ENCODE results near the gene SLC43A2.

The SLC43A2 gene

DNA sequence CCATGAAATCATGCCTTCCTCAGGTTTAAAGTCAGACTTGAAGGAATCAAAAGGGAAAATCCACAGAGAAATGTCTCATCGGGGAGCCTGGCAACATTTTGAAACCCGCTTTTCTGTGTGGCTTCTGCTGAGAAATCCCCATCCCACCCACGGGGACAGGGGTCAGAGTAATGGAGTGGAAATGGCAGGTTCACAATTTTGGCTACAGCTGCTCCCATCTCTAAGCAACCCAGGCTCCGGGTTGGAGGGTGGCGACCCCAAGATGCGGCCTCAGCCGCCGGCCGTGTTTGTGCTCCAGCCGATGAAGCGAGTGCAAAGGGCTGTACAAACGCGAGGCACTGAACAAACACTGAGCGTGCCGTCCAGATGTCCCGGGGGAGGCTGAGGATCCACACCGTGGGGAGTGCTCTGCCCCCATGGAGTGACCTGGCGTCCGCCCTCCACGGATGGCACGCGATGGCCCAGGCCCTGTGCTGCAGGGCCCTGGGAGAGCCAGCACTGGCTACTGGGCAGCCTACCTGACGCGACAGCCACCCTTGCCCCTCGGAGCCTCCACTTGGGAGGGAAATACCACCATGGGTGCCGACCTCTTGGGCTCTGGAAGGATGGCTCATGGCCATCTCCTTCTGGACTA, 22.2 kb downstream of the SLC43A2 start:
- Histone ChIP-seq H3K4me2 (ENCODE audit: low read length) (no peak overlapping the region), H3K36me3 (ENCODE audit: control insufficient read depth, insufficient read depth, low read length) (no peaks in the 10 kb centered on the region), H3K9ac (no peak overlapping the region), H3K79me2 (peaks cover 5% of the 10 kb centered on the region), H2AFZ (no peak overlapping the region), H3K4me1 (peaks cover 7% of the 10 kb centered on the region), H3K27ac (peak overlapping the region; percentile 59), H3K27me3 (ENCODE audit: control insufficient read depth, insufficient read depth, low read length) (no peaks in the 10 kb centered on the region), H3K4me3 (ENCODE audit: low read depth, low read length) (no peak overlapping the region), H3K9me3 (ENCODE audit: control insufficient read depth, low read length) (no peaks in the 10 kb centered on the region)
- TF ChIP-seq, protein P1, sequence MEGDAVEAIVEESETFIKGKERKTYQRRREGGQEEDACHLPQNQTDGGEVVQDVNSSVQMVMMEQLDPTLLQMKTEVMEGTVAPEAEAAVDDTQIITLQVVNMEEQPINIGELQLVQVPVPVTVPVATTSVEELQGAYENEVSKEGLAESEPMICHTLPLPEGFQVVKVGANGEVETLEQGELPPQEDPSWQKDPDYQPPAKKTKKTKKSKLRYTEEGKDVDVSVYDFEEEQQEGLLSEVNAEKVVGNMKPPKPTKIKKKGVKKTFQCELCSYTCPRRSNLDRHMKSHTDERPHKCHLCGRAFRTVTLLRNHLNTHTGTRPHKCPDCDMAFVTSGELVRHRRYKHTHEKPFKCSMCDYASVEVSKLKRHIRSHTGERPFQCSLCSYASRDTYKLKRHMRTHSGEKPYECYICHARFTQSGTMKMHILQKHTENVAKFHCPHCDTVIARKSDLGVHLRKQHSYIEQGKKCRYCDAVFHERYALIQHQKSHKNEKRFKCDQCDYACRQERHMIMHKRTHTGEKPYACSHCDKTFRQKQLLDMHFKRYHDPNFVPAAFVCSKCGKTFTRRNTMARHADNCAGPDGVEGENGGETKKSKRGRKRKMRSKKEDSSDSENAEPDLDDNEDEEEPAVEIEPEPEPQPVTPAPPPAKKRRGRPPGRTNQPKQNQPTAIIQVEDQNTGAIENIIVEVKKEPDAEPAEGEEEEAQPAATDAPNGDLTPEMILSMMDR (IDR thresholded peaks at IDR 0.05) = no peak

DNA sequence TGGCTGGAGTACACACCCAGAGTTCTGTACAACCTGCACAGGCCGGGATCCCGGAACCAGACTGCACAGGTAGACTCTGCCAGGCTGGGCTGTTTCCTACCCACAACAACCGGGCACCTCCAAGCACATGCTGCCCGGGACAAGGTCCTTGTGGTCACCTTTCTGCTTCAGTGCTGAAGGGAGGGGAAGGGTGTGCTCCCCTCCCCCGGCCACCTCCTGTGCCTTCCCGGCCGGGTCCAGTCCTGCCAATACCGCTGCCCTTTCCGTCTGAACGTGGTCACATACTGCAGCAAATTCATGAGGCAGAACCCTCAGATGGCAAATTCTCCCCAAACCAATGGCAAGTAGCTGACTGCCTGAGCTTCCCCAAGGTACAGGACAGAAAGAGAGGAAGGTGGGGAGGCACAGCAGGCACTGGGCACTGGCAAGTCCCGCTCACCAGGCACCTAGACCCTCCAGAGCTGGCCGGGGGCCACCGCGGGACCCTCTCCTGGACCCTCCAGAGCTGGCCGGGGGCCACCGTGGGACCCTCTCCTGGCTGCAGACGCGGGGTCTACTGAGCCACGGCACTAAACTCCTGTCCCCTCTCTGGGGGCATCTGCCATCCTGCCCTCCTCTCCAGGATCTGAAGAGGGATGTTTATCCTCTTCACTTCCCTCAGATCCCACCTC, 22.8 kb downstream of the SLC43A2 start:
- Histone ChIP-seq H3K4me1 (peaks cover 7% of the 10 kb centered on the region), H3K4me3 (ENCODE audit: low read depth, low read length) (no peak overlapping the region), H3K79me2 (peaks cover 5% of the 10 kb centered on the region), H3K36me3 (ENCODE audit: control insufficient read depth, insufficient read depth, low read length) (no peaks in the 10 kb centered on the region), H3K9me3 (ENCODE audit: control insufficient read depth, low read length) (no peaks in the 10 kb centered on the region), H3K27ac (peak overlapping the region; percentile 59), H3K9ac (no peak overlapping the region), H2AFZ (peak overlapping the region; percentile 63), H3K4me2 (ENCODE audit: low read length) (no peak overlapping the region), H3K27me3 (ENCODE audit: control insufficient read depth, insufficient read depth, low read length) (no peaks in the 10 kb centered on the region)
- TF ChIP-seq, protein P1 (IDR thresholded peaks at IDR 0.05) = no peak

DNA sequence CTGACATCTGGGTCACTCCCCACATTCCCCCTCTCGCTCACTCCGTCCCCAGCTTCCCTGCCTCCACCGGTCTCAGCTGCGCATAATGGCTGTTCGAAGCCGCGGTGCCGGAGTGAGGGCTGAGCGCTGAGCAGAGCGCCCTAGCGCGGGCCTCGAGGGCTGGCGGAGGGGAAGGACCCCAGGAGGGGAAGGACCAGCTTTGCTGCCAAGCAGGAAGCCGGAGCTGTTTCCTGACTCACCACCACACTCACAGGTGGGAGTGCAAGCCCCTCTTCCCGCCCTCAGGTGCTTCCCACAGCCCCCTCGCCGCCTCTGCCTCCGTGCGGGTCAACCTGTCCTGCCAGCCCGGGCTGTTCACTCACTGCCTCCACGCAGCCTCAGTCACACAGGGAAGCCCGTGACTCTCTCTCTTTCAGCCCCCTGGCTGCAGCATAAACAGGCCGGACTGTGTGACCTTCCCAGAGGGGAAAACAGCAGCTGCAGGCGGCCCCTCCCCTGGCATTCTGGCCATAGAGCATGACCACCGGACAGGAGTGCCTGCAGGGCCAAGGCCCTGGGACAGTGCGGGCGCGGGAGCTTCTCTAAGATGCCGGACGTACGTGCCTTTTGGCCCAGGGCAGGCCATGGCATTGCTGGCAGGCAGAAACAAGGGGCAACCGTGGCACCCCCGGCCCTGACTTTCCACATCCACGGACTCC, 23.7 kb downstream of the SLC43A2 start:
- Histone ChIP-seq H3K4me3 (ENCODE audit: low read depth, low read length) (no peak overlapping the region), H3K27me3 (ENCODE audit: control insufficient read depth, insufficient read depth, low read length) (no peaks in the 10 kb centered on the region), H3K27ac (peak overlapping the region; percentile 59), H3K9me3 (ENCODE audit: control insufficient read depth, low read length) (no peaks in the 10 kb centered on the region), H2AFZ (peak overlapping the region; percentile 85), H3K36me3 (ENCODE audit: control insufficient read depth, insufficient read depth, low read length) (no peaks in the 10 kb centered on the region), H3K79me2 (peaks cover 5% of the 10 kb centered on the region), H3K9ac (no peak overlapping the region), H3K4me1 (peaks cover 7% of the 10 kb centered on the region), H3K4me2 (ENCODE audit: low read length) (no peak overlapping the region)
- TF ChIP-seq, protein P1 (IDR thresholded peaks at IDR 0.05) = peak; percentile 11

DNA sequence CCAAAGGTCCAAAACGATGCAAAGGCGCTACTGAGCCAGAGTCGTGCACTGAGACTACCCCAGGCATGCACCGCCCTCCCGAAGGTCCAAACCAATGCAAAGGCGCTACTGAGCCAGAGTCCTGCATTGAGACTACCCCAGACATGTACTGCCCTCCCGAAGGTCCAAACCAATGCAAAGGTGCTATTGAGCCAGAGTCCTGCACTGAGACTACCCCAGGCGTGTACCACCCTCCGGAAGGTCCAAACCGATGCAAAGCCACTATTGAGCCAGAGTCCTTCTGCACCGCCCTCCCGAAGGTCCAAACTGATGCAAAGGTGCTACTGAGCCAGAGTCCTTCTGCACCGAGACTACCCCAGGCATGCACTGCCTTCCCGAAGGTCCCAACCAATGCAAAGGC, 27.1 kb downstream of the SLC43A2 start:
- Histone ChIP-seq H3K4me3 (ENCODE audit: low read depth, low read length) (no peak overlapping the region), H3K9ac (no peak overlapping the region), H3K79me2 (peaks cover 5% of the 10 kb centered on the region), H2AFZ (no peak overlapping the region), H3K4me1 (peaks cover 7% of the 10 kb centered on the region), H3K27ac (no peak overlapping the region), H3K4me2 (ENCODE audit: low read length) (no peak overlapping the region), H3K9me3 (ENCODE audit: control insufficient read depth, low read length) (no peaks in the 10 kb centered on the region), H3K36me3 (ENCODE audit: control insufficient read depth, insufficient read depth, low read length) (no peaks in the 10 kb centered on the region), H3K27me3 (ENCODE audit: control insufficient read depth, insufficient read depth, low read length) (no peaks in the 10 kb centered on the region)
- TF ChIP-seq, protein P1 (IDR thresholded peaks at IDR 0.05) = no peak

All from parathyroid adenoma (tissue), 2 donors.